ENCODE data around the gene ARHGAP18. TPM values are rescaled to one million over a fixed set of nuclear protein-coding genes. Genes with fewer than 3 reads are reported as not detected.

ARHGAP18 gene
- total and polyA plus RNA-seq, 10 of the 15 experiments (the other 5 are each of a cell fraction or from before 2014, with no cell fraction given): 18.2 to 52.2 (median 31.7) TPM

- TF ChIP-seq ATF3 (IDR thresholded peaks at IDR 0.05; ENCODE audit: borderline replicate concordance, extremely low read depth, low read depth, low read length) (no peak), CHD2 (IDR thresholded peaks at IDR 0.05; ENCODE audit: borderline replicate concordance, low read depth, low read length) (peak; percentile 87; the same call in 1 of the 2 replicates), BCL11A (IDR thresholded peaks at IDR 0.05; ENCODE audit: low read depth, low read length) (peak; percentile 93), PBX3 (IDR thresholded peaks at IDR 0.05; ENCODE audit: insufficient replicate concordance, low read depth, low read length) (peak; percentile 86), ZZZ3 (IDR thresholded peaks at IDR 0.05; ENCODE audit: control insufficient read depth, insufficient read length, low read depth) (no peak), WRNIP1 (IDR thresholded peaks at IDR 0.05; ENCODE audit: borderline replicate concordance, low read depth, low read length) (no peak), IKZF2 (IDR thresholded peaks at IDR 0.05) (peak; percentile 99), NFYB (IDR thresholded peaks at IDR 0.05; ENCODE audit: insufficient read depth, low read depth, low read length) (no peak), RAD51 (IDR thresholded peaks at IDR 0.05) (peak; percentile 50; the same call in 1 of the 2 replicates), CHD4 (IDR thresholded peaks at IDR 0.05) (no peak), BACH1 (IDR thresholded peaks at IDR 0.05; ENCODE audit: borderline replicate concordance) (peak; percentile 69; the same call in 1 of the 2 replicates), FOXK2 (IDR thresholded peaks at IDR 0.05) (no peak), YBX1 (IDR thresholded peaks at IDR 0.05) (no peak), SREBF2 (IDR thresholded peaks at IDR 0.05; ENCODE audit: low read length) (no peak), SUPT20H (IDR thresholded peaks at IDR 0.05; ENCODE audit: borderline replicate concordance, control insufficient read depth, low read depth, low read length) (no peak), YY1 (IDR thresholded peaks at IDR 0.05; ENCODE audit: low read depth, low read length) (peak; percentile 68), TCF7 (IDR thresholded peaks at IDR 0.05; ENCODE audit: borderline replicate concordance) (peak; percentile 28; the same call in 1 of the 2 replicates), TCF12 (IDR thresholded peaks at IDR 0.05; ENCODE audit: low read depth, low read length) (peak; percentile 98), EZH2 (IDR thresholded peaks at IDR 0.05; ENCODE audit: borderline replicate concordance, control insufficient read depth, low read depth, low read length) (no peak), RUNX3 (IDR thresholded peaks at IDR 0.05; ENCODE audit: low read length) (peak; percentile 99)
- TF ChIP-seq, protein P1, sequence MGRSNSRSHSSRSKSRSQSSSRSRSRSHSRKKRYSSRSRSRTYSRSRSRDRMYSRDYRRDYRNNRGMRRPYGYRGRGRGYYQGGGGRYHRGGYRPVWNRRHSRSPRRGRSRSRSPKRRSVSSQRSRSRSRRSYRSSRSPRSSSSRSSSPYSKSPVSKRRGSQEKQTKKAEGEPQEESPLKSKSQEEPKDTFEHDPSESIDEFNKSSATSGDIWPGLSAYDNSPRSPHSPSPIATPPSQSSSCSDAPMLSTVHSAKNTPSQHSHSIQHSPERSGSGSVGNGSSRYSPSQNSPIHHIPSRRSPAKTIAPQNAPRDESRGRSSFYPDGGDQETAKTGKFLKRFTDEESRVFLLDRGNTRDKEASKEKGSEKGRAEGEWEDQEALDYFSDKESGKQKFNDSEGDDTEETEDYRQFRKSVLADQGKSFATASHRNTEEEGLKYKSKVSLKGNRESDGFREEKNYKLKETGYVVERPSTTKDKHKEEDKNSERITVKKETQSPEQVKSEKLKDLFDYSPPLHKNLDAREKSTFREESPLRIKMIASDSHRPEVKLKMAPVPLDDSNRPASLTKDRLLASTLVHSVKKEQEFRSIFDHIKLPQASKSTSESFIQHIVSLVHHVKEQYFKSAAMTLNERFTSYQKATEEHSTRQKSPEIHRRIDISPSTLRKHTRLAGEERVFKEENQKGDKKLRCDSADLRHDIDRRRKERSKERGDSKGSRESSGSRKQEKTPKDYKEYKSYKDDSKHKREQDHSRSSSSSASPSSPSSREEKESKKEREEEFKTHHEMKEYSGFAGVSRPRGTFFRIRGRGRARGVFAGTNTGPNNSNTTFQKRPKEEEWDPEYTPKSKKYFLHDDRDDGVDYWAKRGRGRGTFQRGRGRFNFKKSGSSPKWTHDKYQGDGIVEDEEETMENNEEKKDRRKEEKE (IDR thresholded peaks at IDR 0.05): no peak
- TF ChIP-seq, protein P2, sequence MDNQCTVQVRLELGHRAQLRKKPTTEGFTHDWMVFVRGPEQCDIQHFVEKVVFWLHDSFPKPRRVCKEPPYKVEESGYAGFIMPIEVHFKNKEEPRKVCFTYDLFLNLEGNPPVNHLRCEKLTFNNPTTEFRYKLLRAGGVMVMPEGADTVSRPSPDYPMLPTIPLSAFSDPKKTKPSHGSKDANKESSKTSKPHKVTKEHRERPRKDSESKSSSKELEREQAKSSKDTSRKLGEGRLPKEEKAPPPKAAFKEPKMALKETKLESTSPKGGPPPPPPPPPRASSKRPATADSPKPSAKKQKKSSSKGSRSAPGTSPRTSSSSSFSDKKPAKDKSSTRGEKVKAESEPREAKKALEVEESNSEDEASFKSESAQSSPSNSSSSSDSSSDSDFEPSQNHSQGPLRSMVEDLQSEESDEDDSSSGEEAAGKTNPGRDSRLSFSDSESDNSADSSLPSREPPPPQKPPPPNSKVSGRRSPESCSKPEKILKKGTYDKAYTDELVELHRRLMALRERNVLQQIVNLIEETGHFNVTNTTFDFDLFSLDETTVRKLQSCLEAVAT (IDR thresholded peaks at IDR 0.05): 0 out of 2 replicates have a peak, but pooled peaks have one; percentile 72
Measured at GRCh38 chr6:129683601-129684322, 26.2 kb downstream of the ARHGAP18 start (continued).

All from GM12878 (cell line).